Keratinocyte (primary cell): ENCODE results near the gene MEGF11. TPM values are rescaled to one million over a fixed set of nuclear protein-coding genes. Genes with fewer than 3 reads are reported as not detected.

ENCODE experiments used
- DNase-seq: peaks from one replicate; pipeline ENCODE4 v3.0.0-alpha.2; 2011; ENCODE audit warnings: low read depth, missing footprints, low spot score
- FAIRE-seq: peaks from 2 replicates; lab custom pipeline; 2011; peaks lifted over from hg19 to GRCh38; lab: Jason Lieb, UNC
- H2AFZ ChIP-seq: 2 replicates; pipeline ENCODE4 v1.6.0; 2012; ENCODE audit warnings: low read length, control low read depth, inconsistent platforms; ENCODE audit not compliant: control insufficient read depth
- H3K27ac ChIP-seq: 2 replicates; pipeline ENCODE4 v1.5.1; 2011; ENCODE audit warnings: low read length; ENCODE audit not compliant: control insufficient read depth, insufficient read depth
- H3K27me3 ChIP-seq: 3 replicates; pipeline ENCODE4 v1.6.0; 2011; ENCODE audit warnings: low read length; ENCODE audit not compliant: control insufficient read depth, insufficient read depth; ENCODE audit errors: extremely low read depth
- H3K36me3 ChIP-seq, 2 experiments: 2 replicates in 1 of 2; 3 replicates in 1 of 2; pipeline ENCODE4 v1.5.1; 2011; ENCODE audit warnings: low read length in 2 of 2, mild to moderate bottlenecking in 1 of 2; ENCODE audit not compliant: control insufficient read depth in 2 of 2, insufficient read depth in 2 of 2; ENCODE audit errors: extremely low read depth in 1 of 2
- H3K4me1 ChIP-seq: 3 replicates; pipeline ENCODE4 v1.5.1; 2011; ENCODE audit warnings: low read length; ENCODE audit not compliant: control insufficient read depth, insufficient read depth; ENCODE audit errors: extremely low read depth
- H3K4me2 ChIP-seq: 3 replicates; pipeline ENCODE4 v1.6.0; 2011; ENCODE audit warnings: low read depth, low read length; ENCODE audit not compliant: control insufficient read depth, insufficient read depth; ENCODE audit errors: extremely low read depth
- H3K4me3 ChIP-seq, 3 experiments: fragments of 200-600 bp in 1 of 3; sonication (generic) in 1 of 3; 2 replicates in 2 of 3; 3 replicates in 1 of 3; pipeline ENCODE4 v1.5.1; 2011 to 2016; ENCODE audit warnings: low read length in 3 of 3, mild to moderate bottlenecking in 3 of 3, control low read depth in 2 of 3, inconsistent platforms in 1 of 3, low read depth in 1 of 3, mixed read lengths in 1 of 3, mixed run types in 1 of 3, moderate library complexity in 1 of 3; ENCODE audit not compliant: control insufficient read depth in 2 of 3, insufficient read depth in 2 of 3; ENCODE audit errors: extremely low read depth in 1 of 3
- H3K79me2 ChIP-seq: 2 replicates; pipeline ENCODE4 v1.6.0; 2012; ENCODE audit warnings: low read length; ENCODE audit not compliant: control insufficient read depth, insufficient read depth
- H3K9ac ChIP-seq: 3 replicates; pipeline ENCODE4 v1.6.0; 2011; ENCODE audit warnings: low read length; ENCODE audit not compliant: control insufficient read depth, insufficient read depth; ENCODE audit errors: extremely low read depth
- H3K9me1 ChIP-seq: 3 replicates; pipeline ENCODE4 v1.6.0; 2011; ENCODE audit warnings: low read length; ENCODE audit not compliant: control insufficient read depth, insufficient read depth; ENCODE audit errors: extremely low read depth
- H3K9me3 ChIP-seq: 2 replicates; pipeline ENCODE4 v1.5.1; 2012; ENCODE audit warnings: low read depth, low read length; ENCODE audit not compliant: control insufficient read depth
- H4K20me1 ChIP-seq: 3 replicates; pipeline ENCODE4 v1.6.0; 2011; ENCODE audit warnings: low read length; ENCODE audit not compliant: control insufficient read depth, insufficient read depth; ENCODE audit errors: extremely low read depth
- CTCF ChIP-seq, 3 experiments: IDR thresholded peaks in 1 of 3; conservative IDR thresholded peaks in 1 of 3; optimal IDR thresholded peaks in 1 of 3; 2 replicates in 2 of 3; 3 replicates in 1 of 3; pipeline versions ENCODE3 to v1.5.1; 2011; ENCODE audit warnings: low read length in 3 of 3, mild to moderate bottlenecking in 3 of 3, moderate library complexity in 2 of 3, control low read depth in 1 of 3, inconsistent platforms in 1 of 3; ENCODE audit not compliant: insufficient read depth in 2 of 3; ENCODE audit errors: extremely low read depth in 1 of 3
- EZH2 ChIP-seq: IDR thresholded peaks from one replicate; pipeline ENCODE4 v1.6.1; 2012; ENCODE audit warnings: inconsistent platforms, mild to moderate bottlenecking, low read length, moderate library complexity
- dilution Hi-C: fragments of 300-500 bp; cut with MboI; formaldehyde crosslinking; loops from one replicate; pipeline ENCODE4 v1.7.0; 2020; ENCODE audit warnings: low sequenced_read_pairs; ENCODE audit not compliant: extremely low pct_ligation_motif_present
- polyA plus RNA-seq, 5 experiments: library from polyadenylated mRNA; depleted of rRNA in 3 of 5; stranded (reverse) in 3 of 5; stranded (forward) in 1 of 5; unstranded in 1 of 5; fragments of >200 nt; gene quantifications; 1 replicate in 1 of 5; 2 replicates in 3 of 5; 3 replicates in 1 of 5; pipeline versions ENCODE4 v1.2.1 to v1.2.3, GENCODE V29; 2011 to 2012; ENCODE audit warnings: missing spikeins in 2 of 5, low read depth in 1 of 5, low replicate concordance in 1 of 5

The MEGF11 gene
- polyA plus RNA-seq, 1 donor (not counting 4 experiments of a cell fraction or from before 2014, with no cell fraction given): not detected

GRCh38 chr15:65901336-65901735 lies 352.2 kb downstream of the MEGF11 start:
- no peaks in the 10 kb centered on the region for H4K20me1 ChIP-seq
- H3K9me1 ChIP-seq: peaks cover 5% of the 10 kb centered on the region
- TF ChIP-seq CTCF (optimal IDR thresholded peaks at IDR 0.05 in 1 of 3, IDR thresholded peaks at IDR 0.05 in 1 of 3, conservative IDR thresholded peaks at IDR 0.05 in 1 of 3; ENCODE audit: extremely low read depth in 1 of 3, insufficient read depth in 2 of 3, low read length in 3 of 3): no peak
- TF ChIP-seq EZH2: no peak
- DNase-seq: no peak
- no peaks in the 10 kb centered on the region for H3K27me3 ChIP-seq
- peaks cover 24% of the 10 kb centered on the region for H3K4me1 ChIP-seq
- FAIRE-seq: no peak
- H3K9me3 ChIP-seq: no peaks in the 10 kb centered on the region
- no peak overlapping the region for H3K4me2 ChIP-seq
- peaks cover 5% of the 10 kb centered on the region for H3K79me2 ChIP-seq
- no peak overlapping the region for H3K4me3 ChIP-seq
- H3K36me3 ChIP-seq: peaks cover 33 to 35% of the 10 kb centered on the region in 2 experiments
- dilution Hi-C loops: no loop called here
- H3K9ac ChIP-seq: no peak overlapping the region
- H3K27ac ChIP-seq: no peak overlapping the region
- H2AFZ ChIP-seq: no peak overlapping the region

GRCh38 chr15:65900488-65900887 lies 353.1 kb downstream of the MEGF11 start:
- Histone ChIP-seq H2AFZ (no peak overlapping the region), H3K9ac (no peak overlapping the region), H3K27me3 (no peaks in the 10 kb centered on the region), H3K4me2 (no peak overlapping the region), H3K79me2 (peaks cover 5% of the 10 kb centered on the region), H3K27ac (no peak overlapping the region), H3K9me3 (no peaks in the 10 kb centered on the region), H4K20me1 (no peaks in the 10 kb centered on the region), H3K4me3 (no peak overlapping the region), H3K4me1 (peaks cover 18% of the 10 kb centered on the region), H3K36me3 (peaks cover 34 to 35% of the 10 kb centered on the region in 2 experiments), H3K9me1 (peaks cover 5% of the 10 kb centered on the region)
- DNase-seq: no peak
- dilution Hi-C loops: no loop called here
- FAIRE-seq: no peak
- TF ChIP-seq EZH2 (no peak), CTCF (optimal IDR thresholded peaks at IDR 0.05 in 1 of 3, IDR thresholded peaks at IDR 0.05 in 1 of 3, conservative IDR thresholded peaks at IDR 0.05 in 1 of 3; ENCODE audit: extremely low read depth in 1 of 3, insufficient read depth in 2 of 3, low read length in 3 of 3) (no peak)
